Hepatocyte (in vitro differentiated cells): Measurements from ENCODE around the gene SLC9C2.

Experiments used
- EZH2 ChIP-seq: fragments of 200-600 bp; sonication (generic); IDR thresholded peaks from 2 replicates; pipeline ENCODE4 v1.6.1; 2016; ENCODE audit warnings: antibody characterized with exemption, mild to moderate bottlenecking, borderline replicate concordance
- EZH2phosphoT487 ChIP-seq: fragments of 200-600 bp; sonication (generic); IDR thresholded peaks from one replicate; pipeline ENCODE4 v1.6.1; 2018; ENCODE audit warnings: antibody characterized with exemption, mild to moderate bottlenecking, low read depth, moderate library complexity; ENCODE audit not compliant: unreplicated experiment, severe bottlenecking

GRCh38 chr1:173570370-173571007 is 32.4 kb downstream of the SLC9C2 start:
- TF ChIP-seq EZH2: no peak
- no peak for TF ChIP-seq EZH2phosphoT487
